GM21825 (cell line): Measurements from ENCODE around the gene DOCK4.

Experiments
- ATAC-seq: cut with Tn5 transposase; IDR thresholded peaks from one replicate; pipeline ENCODE4 v1.9.1; 2021; ENCODE audit warnings: mild to moderate bottlenecking, moderate library complexity; ENCODE audit not compliant: unreplicated experiment

DOCK4 gene

GRCh38 chr7:111796671-111797070, 409.5 kb downstream of the DOCK4 start:
- no peak for ATAC-seq

- no peak for ATAC-seq
Measured at GRCh38 chr7:111789870-111790269, 416.3 kb downstream of the DOCK4 start.

- ATAC-seq: no peak
Measured at GRCh38 chr7:111789048-111789320, 417.2 kb downstream of the DOCK4 start.

- no peak for ATAC-seq
Measured at GRCh38 chr7:111788286-111789047, 417.7 kb downstream of the DOCK4 start.

GRCh38 chr7:111787741-111788140, 418.5 kb downstream of the DOCK4 start:
- ATAC-seq: no peak

- no peak for ATAC-seq
Measured at GRCh38 chr7:111787099-111787498, 419.1 kb downstream of the DOCK4 start.

- no peak for ATAC-seq
Measured at GRCh38 chr7:111785076-111785475, 421.1 kb downstream of the DOCK4 start.

GRCh38 chr7:111784296-111784695, 421.9 kb downstream of the DOCK4 start:
- no peak for ATAC-seq

GRCh38 chr7:111783854-111784253, 422.3 kb downstream of the DOCK4 start:
- ATAC-seq: no peak

GRCh38 chr7:111780527-111780926, 425.7 kb downstream of the DOCK4 start:
- ATAC-seq: no peak

GRCh38 chr7:111775206-111775605, 431.0 kb downstream of the DOCK4 start:
- ATAC-seq: no peak

GRCh38 chr7:111772716-111773115, 433.5 kb downstream of the DOCK4 start:
- ATAC-seq: no peak

- ATAC-seq: no peak
Measured at GRCh38 chr7:111771638-111772037, 434.6 kb downstream of the DOCK4 start.

GRCh38 chr7:111770116-111770515, 436.1 kb downstream of the DOCK4 start:
- ATAC-seq: no peak

GRCh38 chr7:111765751-111766643, 440.2 kb downstream of the DOCK4 start:
- ATAC-seq: no peak

- ATAC-seq: no peak
Measured at GRCh38 chr7:111763221-111763801, 442.9 kb downstream of the DOCK4 start.

GRCh38 chr7:111762799-111763198, 443.4 kb downstream of the DOCK4 start:
- ATAC-seq: no peak

- no peak for ATAC-seq
Measured at GRCh38 chr7:111762211-111762610, 444.0 kb downstream of the DOCK4 start.

- ATAC-seq: no peak
Measured at GRCh38 chr7:111760043-111760442, 446.2 kb downstream of the DOCK4 start.

GRCh38 chr7:111758332-111758731, 447.9 kb downstream of the DOCK4 start:
- ATAC-seq: no peak

- no peak for ATAC-seq
Measured at GRCh38 chr7:111756687-111757178, 449.5 kb downstream of the DOCK4 start.

- no peak for ATAC-seq
Measured at GRCh38 chr7:111755383-111755782, 450.8 kb downstream of the DOCK4 start.
